AG09309 (cell line): ENCODE measurements around the gene SFXN1.

Experiments used
- DNase-seq: peaks from one replicate; pipeline ENCODE4 v3.0.0-alpha.2; 2010; ENCODE audit warnings: low read depth
- H3K4me3 ChIP-seq: 2 replicates; pipeline ENCODE4 v1.5.1; 2011; ENCODE audit warnings: mild to moderate bottlenecking, low read depth, low read length, moderate library complexity; ENCODE audit not compliant: control insufficient read depth
- CTCF ChIP-seq: IDR thresholded peaks from 2 replicates; pipeline ENCODE4 v1.5.1; 2011; ENCODE audit warnings: mild to moderate bottlenecking, low read depth, low read length, inconsistent platforms; ENCODE audit not compliant: insufficient read depth, control insufficient read depth; ENCODE audit errors: missing control alignments

SFXN1 gene

GRCh38 chr5:175471196-175471595 is 7.2 kb upstream of the SFXN1 start:
- no peak for DNase-seq
- no peak for TF ChIP-seq CTCF
- H3K4me3 ChIP-seq, result no peak overlapping the region

GRCh38 chr5:175471628-175472027 is 6.7 kb upstream of the SFXN1 start:
- no peak for TF ChIP-seq CTCF
- no peak overlapping the region for H3K4me3 ChIP-seq
- no peak for DNase-seq

- no peak overlapping the region for H3K4me3 ChIP-seq
- DNase-seq, result no peak
- no peak for TF ChIP-seq CTCF
These were observed 6.0 kb upstream of the SFXN1 start for GRCh38 chr5:175472378-175472777.

GRCh38 chr5:175475248-175475647 is 3.1 kb upstream of the SFXN1 start:
- H3K4me3 ChIP-seq, result no peak overlapping the region
- DNase-seq, result no peak
- no peak for TF ChIP-seq CTCF

DNA sequence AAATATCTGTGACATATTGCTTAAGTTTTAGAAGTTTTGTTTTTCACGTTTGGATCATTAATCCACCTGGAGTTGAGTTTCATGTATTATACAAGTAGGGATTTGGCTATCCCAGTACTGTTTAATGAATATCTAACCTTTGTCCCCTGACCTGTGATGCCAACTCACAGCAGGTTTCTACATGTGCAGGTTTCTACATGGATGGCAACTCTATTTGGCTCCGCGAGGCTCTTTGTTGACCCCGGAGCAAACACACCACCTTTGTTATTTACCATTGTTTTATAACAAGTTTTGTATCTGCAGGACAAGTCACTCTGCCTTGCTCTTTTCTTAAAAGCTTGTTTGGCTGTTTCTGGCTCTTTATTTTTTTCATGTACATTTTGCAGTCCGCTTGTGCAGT is 920 bp upstream of the SFXN1 start:
- DNase-seq, result no peak
- no peak overlapping the region for H3K4me3 ChIP-seq
- TF ChIP-seq CTCF, result no peak

- H3K4me3 ChIP-seq, result peak overlapping the region; percentile 81
- no peak for TF ChIP-seq CTCF
- DNase-seq, result no peak
These were observed 364 bp upstream of the SFXN1 start for GRCh38 chr5:175478008-175478383.
